Measurements from ENCODE around the gene GIGYF1. TPM values are rescaled to one million over a fixed set of nuclear protein-coding genes. Genes with fewer than 3 reads are reported as not detected.
A peak's percentile ranks its signal among the peaks of the same experiment; 100 is the strongest.
"Not testable (repeated sequence)": the region's sequence is repeated elsewhere in the genome, so short reads cannot be mapped to it uniquely, and the experiment has no call there.

GIGYF1 gene
- total and polyA plus RNA-seq, 5 donors, result 26.2 to 39.6 (median 29.5) TPM

GRCh38 chr7:100706672-100707311 is 12.7 kb upstream of the GIGYF1 start:
- intact Hi-C loops (cut with DNase I), result loop anchor here in 1 of 4 donors (5.0 kb wide), 1 partner anchor 146 kb away; the partner anchor contains the start of gene SLC12A9
- no peaks in the 10 kb centered on the region for H3K9me3 ChIP-seq (ENCODE audit: control insufficient read depth, low read length)
- ATAC-seq (no peak), DNase-seq (peak in 2 of 3 donors; percentile 77 to 80)
- no peaks in the 10 kb centered on the region for H3K27me3 ChIP-seq (ENCODE audit: control insufficient read depth, insufficient read depth)
- H3K4me1 ChIP-seq (ENCODE audit: control insufficient read depth, insufficient read depth, low read length), result no peaks in the 10 kb centered on the region
- H3K27ac ChIP-seq (ENCODE audit: low read length), result no peak overlapping the region
- peak overlapping the region; percentile 69 for H3K4me3 ChIP-seq (ENCODE audit: low read length)
- 23% methylated on average over 34 of the region's 34 CpGs for WGBS

GRCh38 chr7:100705753-100706671 is 12.0 kb upstream of the GIGYF1 start, which contains the start of gene POP7:
Gene POP7, plus strand, starts transcription at chr7:100706121. Its CDS starts 710 bp downstream, at chr7:100706831.
- under 1% methylated on average over 86 of the region's 86 CpGs for WGBS
- H3K4me3 ChIP-seq (ENCODE audit: low read length), result peak within 1 kb of the TSS; percentile 69
- intact Hi-C loops (cut with DNase I), result loop anchor here in 1 of 4 donors (5.0 kb wide), 1 partner anchor 146 kb away; the partner anchor contains the start of gene SLC12A9
- H3K27me3 ChIP-seq (ENCODE audit: control insufficient read depth, insufficient read depth), result no peaks in the 10 kb centered on the region
- peak within 1 kb of the TSS; percentile 71 for H3K27ac ChIP-seq (ENCODE audit: low read length)
- H3K9me3 ChIP-seq (ENCODE audit: control insufficient read depth, low read length), result no peaks in the 10 kb centered on the region
- H3K4me1 ChIP-seq (ENCODE audit: control insufficient read depth, insufficient read depth, low read length), result no peaks in the 10 kb centered on the region
- DNase-seq, result peak; percentile 99 to 100 (median 100)
- peak; percentile 97 to 98 for ATAC-seq

- no peaks in the 10 kb centered on the region for H3K4me1 ChIP-seq (ENCODE audit: control insufficient read depth, insufficient read depth, low read length)
- H3K9me3 ChIP-seq (ENCODE audit: control insufficient read depth, low read length), result no peaks in the 10 kb centered on the region
- WGBS, result 0% methylated on average over 25 of the region's 25 CpGs
- intact Hi-C loops (cut with DNase I), result loop anchor here in 1 of 4 donors (5.0 kb wide), 1 partner anchor 147 kb away; the partner anchor contains the start of gene SLC12A9
- no peaks in the 10 kb centered on the region for H3K27me3 ChIP-seq (ENCODE audit: control insufficient read depth, insufficient read depth)
- ATAC-seq (peak; percentile 82), DNase-seq (peak; percentile 80 to 93 (median 93))
- peak overlapping the region; percentile 71 for H3K27ac ChIP-seq (ENCODE audit: low read length)
- H3K4me3 ChIP-seq (ENCODE audit: low read length), result peak overlapping the region; percentile 69
These were observed 11.3 kb upstream of the GIGYF1 start for GRCh38 chr7:100705320-100705752.

GRCh38 chr7:100701089-100701488 is 7.0 kb upstream of the GIGYF1 start:
- H3K9me3 ChIP-seq (ENCODE audit: control insufficient read depth, low read length); H3K27ac ChIP-seq (ENCODE audit: low read length); H3K4me1 ChIP-seq (ENCODE audit: control insufficient read depth, insufficient read depth, low read length); intact Hi-C loops (cut with DNase I); H3K27me3 ChIP-seq (ENCODE audit: control insufficient read depth, insufficient read depth); DNase-seq; ATAC-seq; H3K4me3 ChIP-seq (ENCODE audit: low read length): not testable (repeated sequence)
- 50% methylated on average over 3 of the region's 3 CpGs for WGBS

- no peak overlapping the region for H3K27ac ChIP-seq (ENCODE audit: low read length)
- H3K9me3 ChIP-seq (ENCODE audit: control insufficient read depth, low read length), result no peaks in the 10 kb centered on the region
- no peak overlapping the region for H3K4me3 ChIP-seq (ENCODE audit: low read length)
- ATAC-seq (no peak), DNase-seq (no peak)
- WGBS, result 64% methylated on average over 6 of the region's 6 CpGs
- no peaks in the 10 kb centered on the region for H3K4me1 ChIP-seq (ENCODE audit: control insufficient read depth, insufficient read depth, low read length)
- intact Hi-C loops (cut with DNase I), result loop anchor here in 3 of 4 donors (10.0 kb wide), 2 partner anchors 156 to 234 kb away; partner anchors contain the start of genes SPACDR (in 2 of the 3) and SLC12A9 (in 1 of the 3)
- no peaks in the 10 kb centered on the region for H3K27me3 ChIP-seq (ENCODE audit: control insufficient read depth, insufficient read depth)
These were observed 5.0 kb upstream of the GIGYF1 start for GRCh38 chr7:100699018-100699417.

- no peak for DNase-seq
- no peak overlapping the region for H3K4me3 ChIP-seq (ENCODE audit: low read length)
- H3K9me3 ChIP-seq (ENCODE audit: control insufficient read depth, low read length), result no peaks in the 10 kb centered on the region
- H3K27me3 ChIP-seq (ENCODE audit: control insufficient read depth, insufficient read depth), result no peaks in the 10 kb centered on the region
- no peak for ATAC-seq
- H3K27ac ChIP-seq (ENCODE audit: low read length), result no peak overlapping the region
- intact Hi-C loops (cut with DNase I), result loop anchor here in 3 of 4 donors (10.0 kb wide), 2 partner anchors 159 to 231 kb away; partner anchors contain the start of genes SPACDR (in 2 of the 3) and SLC12A9 (in 1 of the 3)
- H3K4me1 ChIP-seq (ENCODE audit: control insufficient read depth, insufficient read depth, low read length), result peaks cover 3% of the 10 kb centered on the region
- 82% methylated on average over 6 of the region's 6 CpGs for WGBS
These were observed 2.1 kb upstream of the GIGYF1 start for GRCh38 chr7:100696123-100696521.

- peak; percentile 1 to 3 for ATAC-seq
- DNase-seq, result peak in 2 of 3 donors; percentile 22 to 76
- Histone ChIP-seq H3K4me3 (ENCODE audit: low read length) (peak overlapping the region; percentile 83), H3K27ac (ENCODE audit: low read length) (peak overlapping the region; percentile 40), H3K9me3 (ENCODE audit: control insufficient read depth, low read length) (no peaks in the 10 kb centered on the region), H3K27me3 (ENCODE audit: control insufficient read depth, insufficient read depth) (no peaks in the 10 kb centered on the region), H3K4me1 (ENCODE audit: control insufficient read depth, insufficient read depth, low read length) (peaks cover 6% of the 10 kb centered on the region)
- under 1% methylated on average over 80 of the region's 81 CpGs for WGBS
- intact Hi-C loops (cut with DNase I), result loop anchor here (5.0 to 10.0 kb wide), 4 partner anchors 71 to 229 kb away; partner anchors contain the start of genes SPACDR (in 2 of the 4) and SLC12A9 (in 1 of the 4)
These were observed 545 bp downstream of the GIGYF1 start for GRCh38 chr7:100693312-100694097.

GRCh38 chr7:100692578-100692961 is 1.5 kb downstream of the GIGYF1 start:
- WGBS, result 46% methylated on average over 6 of the region's 6 CpGs
- H3K4me1 ChIP-seq (ENCODE audit: control insufficient read depth, insufficient read depth, low read length), result peaks cover 6% of the 10 kb centered on the region
- peak in 1 of 3 donors; percentile 13 for DNase-seq
- no peak for ATAC-seq
- no peaks in the 10 kb centered on the region for H3K9me3 ChIP-seq (ENCODE audit: control insufficient read depth, low read length)
- peak overlapping the region; percentile 83 for H3K4me3 ChIP-seq (ENCODE audit: low read length)
- H3K27ac ChIP-seq (ENCODE audit: low read length), result no peak overlapping the region
- H3K27me3 ChIP-seq (ENCODE audit: control insufficient read depth, insufficient read depth), result no peaks in the 10 kb centered on the region
- intact Hi-C loops (cut with DNase I), result loop anchor here (5.0 to 10.0 kb wide), 4 partner anchors 70 to 228 kb away; partner anchors contain the start of genes SPACDR (in 2 of the 4) and SLC12A9 (in 1 of the 4)

- peak overlapping the region; percentile 1 for H3K27ac ChIP-seq (ENCODE audit: low read length)
- WGBS, result 21% methylated on average over 28 of the region's 28 CpGs
- intact Hi-C loops (cut with DNase I), result loop anchor here (5.0 to 10.0 kb wide), 4 partner anchors 70 to 227 kb away; partner anchors contain the start of genes SPACDR (in 2 of the 4) and SLC12A9 (in 1 of the 4)
- H3K4me3 ChIP-seq (ENCODE audit: low read length), result no peak overlapping the region
- ATAC-seq, result peak; percentile 82 to 84
- H3K9me3 ChIP-seq (ENCODE audit: control insufficient read depth, low read length), result no peaks in the 10 kb centered on the region
- peak; percentile 77 to 92 (median 92) for DNase-seq
- H3K4me1 ChIP-seq (ENCODE audit: control insufficient read depth, insufficient read depth, low read length), result peaks cover 6% of the 10 kb centered on the region
- no peaks in the 10 kb centered on the region for H3K27me3 ChIP-seq (ENCODE audit: control insufficient read depth, insufficient read depth)
These were observed 2.1 kb downstream of the GIGYF1 start for GRCh38 chr7:100691676-100692577.

All from right cardiac atrium (tissue), 5 donors.